Sigmoid colon (tissue), 4 donors: ENCODE results near the gene RAPGEF5.

Experiments
- EP300 ChIP-seq, 4 donors: sonication (generic); formaldehyde crosslinking; IDR thresholded peaks; one replicate each; pipeline ENCODE4 v1.6.1; 2017; ENCODE audit warnings: antibody characterized with exemption in 4 of 4
- POLR2A ChIP-seq, 2 donors: fragments of 450-650 bp; IDR thresholded peaks; one replicate each; pipeline ENCODE4 v1.6.1; 2016; ENCODE audit warnings: antibody characterized with exemption in 2 of 2, mild to moderate bottlenecking in 2 of 2, moderate library complexity in 2 of 2
- POLR2AphosphoS5 ChIP-seq, 4 donors: sonication (generic); formaldehyde crosslinking; IDR thresholded peaks; one replicate each; pipeline ENCODE4 v1.6.1; 2017; ENCODE audit warnings: antibody characterized with exemption in 4 of 4
- TF ChIP-seq, protein P1 (sequence below), 4 experiments: fragments of 450-650 bp in 3 of 4; fragments of 200-600 bp in 1 of 4; IDR thresholded peaks; one replicate each; pipeline ENCODE4 v1.5.1; 2016 to 2019; ENCODE audit warnings: antibody characterized with exemption in 4 of 4, mild to moderate bottlenecking in 3 of 4, moderate library complexity in 2 of 4

GRCh38 chr7:22189741-22190140 lies 167.2 kb downstream of the RAPGEF5 start:
- TF ChIP-seq, protein P1, sequence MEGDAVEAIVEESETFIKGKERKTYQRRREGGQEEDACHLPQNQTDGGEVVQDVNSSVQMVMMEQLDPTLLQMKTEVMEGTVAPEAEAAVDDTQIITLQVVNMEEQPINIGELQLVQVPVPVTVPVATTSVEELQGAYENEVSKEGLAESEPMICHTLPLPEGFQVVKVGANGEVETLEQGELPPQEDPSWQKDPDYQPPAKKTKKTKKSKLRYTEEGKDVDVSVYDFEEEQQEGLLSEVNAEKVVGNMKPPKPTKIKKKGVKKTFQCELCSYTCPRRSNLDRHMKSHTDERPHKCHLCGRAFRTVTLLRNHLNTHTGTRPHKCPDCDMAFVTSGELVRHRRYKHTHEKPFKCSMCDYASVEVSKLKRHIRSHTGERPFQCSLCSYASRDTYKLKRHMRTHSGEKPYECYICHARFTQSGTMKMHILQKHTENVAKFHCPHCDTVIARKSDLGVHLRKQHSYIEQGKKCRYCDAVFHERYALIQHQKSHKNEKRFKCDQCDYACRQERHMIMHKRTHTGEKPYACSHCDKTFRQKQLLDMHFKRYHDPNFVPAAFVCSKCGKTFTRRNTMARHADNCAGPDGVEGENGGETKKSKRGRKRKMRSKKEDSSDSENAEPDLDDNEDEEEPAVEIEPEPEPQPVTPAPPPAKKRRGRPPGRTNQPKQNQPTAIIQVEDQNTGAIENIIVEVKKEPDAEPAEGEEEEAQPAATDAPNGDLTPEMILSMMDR (IDR thresholded peaks at IDR 0.05), result no peak
- TF ChIP-seq POLR2A (IDR thresholded peaks at IDR 0.05), result no peak
- TF ChIP-seq EP300 (IDR thresholded peaks at IDR 0.05), result no peak
- no peak for TF ChIP-seq POLR2AphosphoS5 (IDR thresholded peaks at IDR 0.05)
